ENCODE measurements around the gene NEDD9. TPM values are rescaled to one million over a fixed set of nuclear protein-coding genes. Genes with fewer than 3 reads are reported as not detected.

The NEDD9 gene
- total RNA-seq, 1 experiment from 2014 or later, result 0.17 TPM

GRCh38 chr6:11242711-11243110 is 10.2 kb upstream of the NEDD9 start:
- ChIA-PET CTCF (no interaction called here), POLR2A (no interaction called here), RAD21 (ENCODE audit: low non-redundant PET in 1 of 2, low total read pairs in 2 of 2, uncharacterized antibody in 2 of 2, unreplicated experiment in 2 of 2) (no interaction called here)
- Histone ChIP-seq H3K36me3 (ENCODE audit: control insufficient read depth in 1 of 2, insufficient read depth in 2 of 2, low read length in 2 of 2) (no peaks in the 10 kb centered on the region), H3K4me3 (replicated peaks in 1 of 2; ENCODE audit: low read depth in 1 of 2, low read length in 2 of 2) (no peak overlapping the region), H3K9me3 (ENCODE audit: control insufficient read depth in 1 of 2, insufficient read depth in 1 of 2, low read depth in 1 of 2, low read length in 2 of 2) (no peaks in the 10 kb centered on the region), H3K27ac (ENCODE audit: low read depth, low read length) (no peak overlapping the region), H2AFZ (ENCODE audit: low read depth, low read length, poor library complexity, severe bottlenecking) (no peak overlapping the region), H3K9me2 (ENCODE audit: insufficient read depth) (no peaks in the 10 kb centered on the region), H3K9ac (ENCODE audit: low read length) (no peak overlapping the region), H3K4me1 (ENCODE audit: control insufficient read depth in 1 of 2, insufficient read depth in 2 of 2, low read length in 2 of 2) (no peaks in the 10 kb centered on the region), H3K4me2 (ENCODE audit: low read length) (no peak overlapping the region), H4K20me1 (ENCODE audit: insufficient read depth) (no peaks in the 10 kb centered on the region), H3K79me2 (ENCODE audit: insufficient read depth, low read length) (no peaks in the 10 kb centered on the region), H3K27me3 (ENCODE audit: insufficient read depth, low read length) (no peaks in the 10 kb centered on the region)
- BruUV-seq (replicated peaks), result no TSS peak
- TF ChIP-seq POLR2A (IDR thresholded peaks at IDR 0.05; ENCODE audit: borderline replicate concordance, extremely low read depth, insufficient read depth, insufficient read length) (no peak), EZH2 (IDR thresholded peaks at IDR 0.05) (no peak), MAX (IDR thresholded peaks at IDR 0.05) (no peak), ELF1 (IDR thresholded peaks at IDR 0.05; ENCODE audit: borderline replicate concordance, low read depth) (no peak), CEBPB (IDR thresholded peaks at IDR 0.05; ENCODE audit: low read depth) (no peak), ZFX (IDR thresholded peaks at IDR 0.05) (no peak), YY1 (IDR thresholded peaks at IDR 0.05; ENCODE audit: extremely low read depth, insufficient replicate concordance, low read depth, low read length) (no peak), RAD21 (IDR thresholded peaks at IDR 0.05; ENCODE audit: low read depth) (no peak), SP1 (IDR thresholded peaks at IDR 0.05; ENCODE audit: low read depth) (no peak), FOSL1 (IDR thresholded peaks at IDR 0.05; ENCODE audit: low read depth) (no peak), ATF3 (IDR thresholded peaks at IDR 0.05) (no peak), POLR2AphosphoS5 (IDR thresholded peaks at IDR 0.05; ENCODE audit: low read depth, low read length) (no peak), CTCF (IDR thresholded peaks at IDR 0.05 in 2 of 3, conservative IDR thresholded peaks at IDR 0.05 in 1 of 3; ENCODE audit: borderline replicate concordance in 1 of 3, insufficient read depth in 1 of 3, low read depth in 2 of 3, low read length in 2 of 3) (no peak)
- ATAC-seq (no peak), DNase-seq (ENCODE audit: low read depth, low spot score) (no peak)
- intact Hi-C loops (cut with micrococcal nuclease), result no loop called here

Measured in HCT116 (cell line).